Testis (tissue), 2 donors: ENCODE results near the gene PEPD.

Experiments used
- POLR2A ChIP-seq: fragments of 450-650 bp; IDR thresholded peaks from one replicate; pipeline ENCODE4 v1.6.1; 2017; ENCODE audit warnings: antibody characterized with exemption, mild to moderate bottlenecking, moderate library complexity
- TF ChIP-seq, protein P1 (sequence below), 3 experiments: fragments of 450-650 bp in 2 of 3; fragments of 200-600 bp in 1 of 3; sonication (generic) in 1 of 3; IDR thresholded peaks; one replicate each; pipeline ENCODE4 v1.5.1; 2016 to 2019; ENCODE audit warnings: antibody characterized with exemption in 3 of 3, mild to moderate bottlenecking in 2 of 3, moderate library complexity in 1 of 3

DNA sequence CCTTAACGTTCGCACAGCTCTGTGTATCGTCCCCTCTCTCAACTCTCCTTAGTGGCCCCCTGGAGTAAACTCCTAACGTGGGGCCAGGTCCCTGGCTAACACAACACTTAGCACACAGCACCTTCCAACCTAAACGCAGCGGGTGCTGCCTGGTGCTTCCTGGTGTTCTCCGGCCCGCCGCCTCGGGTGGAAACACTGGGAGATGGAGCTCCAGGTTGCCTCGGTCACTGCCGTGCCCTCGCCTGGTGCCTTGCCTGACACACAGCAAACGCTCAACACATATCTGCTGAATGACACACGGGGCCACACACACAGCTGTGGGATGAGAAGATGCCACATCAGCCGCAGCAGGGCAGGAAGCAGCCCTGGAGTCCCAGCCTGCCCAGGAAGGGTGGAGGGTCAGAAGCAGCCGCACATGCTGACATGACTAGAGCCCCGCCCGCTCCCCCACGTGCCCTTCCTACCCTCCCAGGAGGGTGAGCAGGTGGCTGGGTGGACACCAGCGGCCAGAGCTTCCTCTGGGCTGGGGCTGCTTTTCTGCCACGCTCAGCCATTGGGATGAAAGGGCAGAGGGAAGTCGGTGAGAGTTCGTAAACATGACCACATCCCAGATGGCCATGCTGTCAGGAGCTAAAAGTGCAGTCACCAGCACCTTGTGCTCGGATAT, 6.6 kb downstream of the PEPD start:
- no peak for TF ChIP-seq POLR2A
- TF ChIP-seq, protein P1, sequence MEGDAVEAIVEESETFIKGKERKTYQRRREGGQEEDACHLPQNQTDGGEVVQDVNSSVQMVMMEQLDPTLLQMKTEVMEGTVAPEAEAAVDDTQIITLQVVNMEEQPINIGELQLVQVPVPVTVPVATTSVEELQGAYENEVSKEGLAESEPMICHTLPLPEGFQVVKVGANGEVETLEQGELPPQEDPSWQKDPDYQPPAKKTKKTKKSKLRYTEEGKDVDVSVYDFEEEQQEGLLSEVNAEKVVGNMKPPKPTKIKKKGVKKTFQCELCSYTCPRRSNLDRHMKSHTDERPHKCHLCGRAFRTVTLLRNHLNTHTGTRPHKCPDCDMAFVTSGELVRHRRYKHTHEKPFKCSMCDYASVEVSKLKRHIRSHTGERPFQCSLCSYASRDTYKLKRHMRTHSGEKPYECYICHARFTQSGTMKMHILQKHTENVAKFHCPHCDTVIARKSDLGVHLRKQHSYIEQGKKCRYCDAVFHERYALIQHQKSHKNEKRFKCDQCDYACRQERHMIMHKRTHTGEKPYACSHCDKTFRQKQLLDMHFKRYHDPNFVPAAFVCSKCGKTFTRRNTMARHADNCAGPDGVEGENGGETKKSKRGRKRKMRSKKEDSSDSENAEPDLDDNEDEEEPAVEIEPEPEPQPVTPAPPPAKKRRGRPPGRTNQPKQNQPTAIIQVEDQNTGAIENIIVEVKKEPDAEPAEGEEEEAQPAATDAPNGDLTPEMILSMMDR (IDR thresholded peaks at IDR 0.05) = no peak
